IMR-90 (cell line): ENCODE measurements around the gene C1GALT1. TPM values are rescaled to one million over a fixed set of nuclear protein-coding genes. Genes with fewer than 3 reads are reported as not detected.

ENCODE experiments used
- ATAC-seq: fragments of 200-7000 bp; cut with Tn5 transposase; 2 replicates; pipeline ENCODE4 v1.9.1; 2020; ENCODE audit warnings: low read depth, mild to moderate bottlenecking, moderate library complexity
- BruUV-seq: library from RNA; stranded (reverse); fragments of 400-500 nt; replicated peaks from 2 replicates; lab custom pipeline; 2021; lab: Mats Ljungman, UMichigan
- CTCF ChIA-PET: fragments of 300-600 bp; formaldehyde crosslinking; extraction: SDS; loops from one replicate; lab custom pipeline; 2021; ENCODE audit warnings: antibody characterized with exemption; lab: Yijun Ruan, JAX
- POLR2A ChIA-PET: fragments of 300-600 bp; sonication (Branson Sonifier 250); formaldehyde crosslinking; loops from one replicate; lab custom pipeline; 2022; ENCODE audit warnings: antibody characterized with exemption; ENCODE audit not compliant: unreplicated experiment; lab: Charles Lee
- DNase-seq: peaks from one replicate; pipeline ENCODE4 v3.0.0; 2013
- H2AFZ ChIP-seq: replicated peaks from 2 replicates; pipeline ENCODE3; 2013; ENCODE audit warnings: low read length, mild to moderate bottlenecking; ENCODE audit not compliant: poor library complexity
- H2AK5ac ChIP-seq: 2 replicates; pipeline ENCODE4 v1.6.1; 2013; ENCODE audit warnings: low read depth, low read length, inconsistent platforms
- H2AK9ac ChIP-seq: replicated peaks from 2 replicates; pipeline ENCODE3; 2013; ENCODE audit warnings: mild to moderate bottlenecking, low read depth, low read length, moderate library complexity; ENCODE audit not compliant: poor library complexity
- H2BK120ac ChIP-seq: 2 replicates; pipeline ENCODE4 v1.6.1; 2013; ENCODE audit warnings: low read depth, low read length, inconsistent platforms
- H2BK15ac ChIP-seq: 3 replicates; pipeline ENCODE4 v1.6.1; 2013; ENCODE audit warnings: low read depth, low read length, inconsistent platforms
- H2BK20ac ChIP-seq: 2 replicates; pipeline ENCODE4 v1.6.1; 2013; ENCODE audit warnings: low read depth, mild to moderate bottlenecking, inconsistent platforms, low read length, moderate library complexity
- H2BK5ac ChIP-seq: 2 replicates; pipeline ENCODE4 v1.6.1; 2013; ENCODE audit warnings: mild to moderate bottlenecking, low read depth, low read length, inconsistent platforms; ENCODE audit not compliant: poor library complexity, severe bottlenecking
- H3K14ac ChIP-seq: replicated peaks from 2 replicates; pipeline ENCODE4 v1.6.1; 2013; ENCODE audit warnings: low read depth, low read length, inconsistent platforms
- H3K18ac ChIP-seq: 2 replicates; pipeline ENCODE4 v1.6.1; 2013; ENCODE audit warnings: low read depth, low read length, control low read depth
- H3K23ac ChIP-seq: 2 replicates; pipeline ENCODE4 v1.6.1; 2013; ENCODE audit warnings: low read depth, low read length, inconsistent platforms
- H3K27ac ChIP-seq: 2 replicates; pipeline ENCODE4 v1.5.1; 2013; ENCODE audit warnings: mild to moderate bottlenecking, control low read depth, low read length; ENCODE audit not compliant: insufficient read depth
- H3K27me3 ChIP-seq: 2 replicates; pipeline ENCODE4 v1.6.1; 2013; ENCODE audit warnings: low read length; ENCODE audit not compliant: control insufficient read depth, insufficient read depth
- H3K36me3 ChIP-seq: 2 replicates; pipeline ENCODE4 v1.6.1; 2013; ENCODE audit warnings: low read length, mixed read lengths; ENCODE audit not compliant: control insufficient read depth, insufficient read depth
- H3K4ac ChIP-seq: 2 replicates; pipeline ENCODE4 v1.6.1; 2013; ENCODE audit warnings: low read depth, low read length, inconsistent platforms
- H3K4me1 ChIP-seq: 2 replicates; pipeline ENCODE4 v1.6.1; 2013; ENCODE audit warnings: low read length, mixed read lengths; ENCODE audit not compliant: control insufficient read depth, insufficient read depth
- H3K4me2 ChIP-seq: 2 replicates; pipeline ENCODE4 v1.6.1; 2013; ENCODE audit warnings: low read depth, mild to moderate bottlenecking, control low read depth, low read length, moderate library complexity
- H3K4me3 ChIP-seq: 2 replicates; pipeline ENCODE4 v1.5.1; 2013; ENCODE audit warnings: low read depth, mild to moderate bottlenecking, control low read depth, low read length, moderate library complexity; ENCODE audit not compliant: insufficient read depth
- H3K56ac ChIP-seq: 2 replicates; pipeline ENCODE4 v1.6.1; 2013; ENCODE audit warnings: low read length, inconsistent platforms; ENCODE audit not compliant: insufficient read depth; ENCODE audit errors: extremely low read depth
- H3K79me1 ChIP-seq, 2 experiments: 2 replicates each; pipeline ENCODE4 v1.6.1; 2013; ENCODE audit warnings: low read length in 2 of 2, inconsistent platforms in 1 of 2, low read depth in 1 of 2
- H3K9ac ChIP-seq: 2 replicates; pipeline ENCODE4 v1.6.1; 2013; ENCODE audit warnings: low read depth, low read length, control low read depth
- H3K9me1 ChIP-seq: 2 replicates; pipeline ENCODE4 v1.6.1; 2013; ENCODE audit warnings: low read length, inconsistent platforms; ENCODE audit not compliant: insufficient read depth
- H3K9me3 ChIP-seq: 2 replicates; pipeline ENCODE4 v1.6.1; 2013; ENCODE audit warnings: low read length; ENCODE audit not compliant: control insufficient read depth, insufficient read depth
- H4K20me1 ChIP-seq: 2 replicates; pipeline ENCODE4 v1.6.1; 2013; ENCODE audit warnings: low read length, inconsistent platforms; ENCODE audit not compliant: insufficient read depth
- H4K5ac ChIP-seq: 2 replicates; pipeline ENCODE4 v1.6.1; 2013; ENCODE audit warnings: mild to moderate bottlenecking, low read depth, low read length, control low read depth
- H4K8ac ChIP-seq, 2 experiments: 2 replicates each; pipeline ENCODE4 v1.6.1; 2013; ENCODE audit warnings: low read depth in 2 of 2, low read length in 2 of 2, control low read depth in 1 of 2, inconsistent platforms in 1 of 2
- H4K91ac ChIP-seq: 2 replicates; pipeline ENCODE4 v1.6.1; 2013; ENCODE audit warnings: low read depth, low read length, inconsistent platforms; ENCODE audit not compliant: insufficient read depth
- FOS ChIP-seq: fragments of 150-350 bp; IDR thresholded peaks from 2 replicates; pipeline ENCODE4 v1.6.1; 2016; ENCODE audit warnings: low read depth, low read length
- MAFK ChIP-seq: IDR thresholded peaks from 2 replicates; pipeline ENCODE4 v1.6.1; 2012; ENCODE audit warnings: low read depth, low read length, improper control_type of control experiment
- RAD21 ChIP-seq: IDR thresholded peaks from 2 replicates; pipeline ENCODE4 v1.6.1; 2012; ENCODE audit warnings: low read length, improper control_type of control experiment
- WGBS, 2 experiments: methylation state at CpG; one replicate each; pipeline versions ENCODE4 v1.1.5 to v1.1.7; 2013; ENCODE audit warnings: missing lambda C conversion rate in 2 of 2; ENCODE audit not compliant: insufficient read length in 1 of 2; ENCODE audit errors: extremely low coverage in 2 of 2; 5-methylcytosine and 5-hydroxymethylcytosine counted together
- dilution Hi-C: fragments of 300-500 bp; cut with HindIII; formaldehyde crosslinking; loops from one replicate; pipeline ENCODE4 v1.14.3; 2018; ENCODE audit warnings: low sequenced_read_pairs; ENCODE audit not compliant: unreplicated experiment
- in situ Hi-C: fragments of 300-500 bp; cut with MboI; formaldehyde crosslinking; loops from 3 replicates; pipeline ENCODE4 v1.14.3; 2019; ENCODE audit warnings: low sequenced_read_pairs, inconsistent platforms, mixed read lengths
- intact Hi-C: fragments of 100-400 bp; cut with micrococcal nuclease; formaldehyde crosslinking; loops from 2 replicates; pipeline ENCODE4 v1.10.0; 2022
- polyA plus RNA-seq, 3 experiments: library from polyadenylated mRNA; depleted of rRNA; stranded (reverse); fragments of >200 nt; gene quantifications; 2 replicates each; pipeline ENCODE4 v1.2.3, GENCODE V29; 2012; ENCODE audit warnings: low replicate concordance in 1 of 3
- total RNA-seq: library from RNA; depleted of rRNA; stranded (reverse); fragments of >200 nt; gene quantifications from 2 replicates; pipeline ENCODE4 v1.2.3, GENCODE V29; 2012

The C1GALT1 gene
- total and polyA plus RNA-seq, 2 of the 4 experiments (the other 2 are of a cell fraction), result 11.6 to 12.2 TPM

DNA sequence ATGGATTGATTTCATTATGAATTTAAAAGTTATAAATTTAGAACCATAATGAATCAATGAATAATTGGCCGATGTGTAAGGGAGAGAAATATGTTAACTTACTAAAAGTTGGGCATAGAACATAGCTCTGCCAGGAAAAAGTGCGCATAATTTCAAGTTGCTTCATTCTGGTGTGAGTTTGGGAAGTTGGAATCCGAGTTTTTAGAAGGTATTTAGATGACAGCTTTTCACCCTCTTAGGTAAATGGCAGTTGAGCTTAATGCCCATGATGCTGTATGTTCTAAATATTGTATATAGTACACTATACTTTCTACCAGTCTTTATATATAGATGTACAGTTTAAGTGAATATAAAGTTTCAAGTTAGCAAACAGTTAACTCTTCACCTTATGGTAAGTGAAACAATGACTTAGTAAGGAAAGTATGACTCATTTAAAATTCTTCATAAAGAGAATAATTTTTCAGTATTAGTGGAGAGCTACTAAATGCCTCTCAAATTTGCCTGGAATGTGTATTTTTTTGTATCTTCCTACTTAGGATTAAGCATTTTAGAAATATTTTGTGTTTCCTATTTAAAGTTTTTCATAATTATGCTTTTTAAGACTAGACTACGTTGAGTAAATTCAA is 1.6 kb downstream of the C1GALT1 start:
- Histone ChIP-seq H2BK15ac (no peak overlapping the region), H4K91ac (no peak overlapping the region), H3K23ac (peak overlapping the region; percentile 19; the same call in 1 of the 2 replicates), H2BK120ac (no peak overlapping the region; the same call in 1 of the 2 replicates), H3K9ac (no peak overlapping the region), H3K4me2 (peak overlapping the region; percentile 96), H2AK9ac (no peak overlapping the region), H2BK5ac (no peak overlapping the region), H3K4me1 (peaks cover 3% of the 10 kb centered on the region; the same call in 1 of the 2 replicates), H3K18ac (no peak overlapping the region), H4K20me1 (no peaks in the 10 kb centered on the region), H2BK20ac (no peak overlapping the region), H3K36me3 (no peaks in the 10 kb centered on the region), H3K56ac (no peak overlapping the region), H2AFZ (no peak overlapping the region), H3K27ac (no peak overlapping the region), H3K4me3 (no peak overlapping the region), H3K9me3 (no peaks in the 10 kb centered on the region), H4K5ac (no peak overlapping the region), H3K14ac (no peak overlapping the region), H4K8ac (no peak overlapping the region), H2AK5ac (no peak overlapping the region), H3K4ac (no peak overlapping the region; the same call in 1 of the 2 replicates), H3K9me1 (peaks cover 11% of the 10 kb centered on the region), H3K79me1 (peaks cover 13 to 29% of the 10 kb centered on the region in 2 experiments; a peak in 3 of 4 replicates), H3K27me3 (no peaks in the 10 kb centered on the region)
- BruUV-seq, result no TSS peak
- WGBS, 2 experiments, result no CpG with 5 or more reads among the region's 4 CpGs
- no peak for DNase-seq
- TF ChIP-seq RAD21 (no peak), MAFK (no peak), FOS (peak; percentile 24; the same call in 1 of the 2 replicates)
- ChIA-PET CTCF (no interaction called here), POLR2A (interaction anchor here (0.6 kb wide), 1 partner anchor 51 kb away, joined by 4 read pairs; no protein-coding TSS in a partner anchor)
- in situ Hi-C loops, result no loop called here
- dilution Hi-C loops, result no loop called here
- intact Hi-C loops, result loop anchor here (2.0 to 5.0 kb wide), 5 partner anchors 37 to 358 kb away; no protein-coding TSS in a partner anchor
- no peak for ATAC-seq
